K562 (cell line): Measurements from ENCODE around the gene LBR. TPM values are rescaled to one million over a fixed set of nuclear protein-coding genes. Genes with fewer than 3 reads are reported as not detected.

ENCODE experiments used
- CSDE1 ChIP-seq, 2 experiments: fragments of 450-650 bp; IDR thresholded peaks; 2 replicates each; pipeline ENCODE4 v1.6.1; 2016; ENCODE audit warnings: mild to moderate bottlenecking in 1 of 2
- ESRRA ChIP-seq: fragments of 450-650 bp; IDR thresholded peaks from 2 replicates; pipeline ENCODE4 v1.6.1; 2014; ENCODE audit warnings: low read depth, mild to moderate bottlenecking, moderate library complexity, borderline replicate concordance
- ETV1 ChIP-seq: fragments of 450-650 bp; conservative IDR thresholded peaks from 2 replicates; pipeline ENCODE4 v1.6.1; 2016; ENCODE audit warnings: missing genetic modification characterization, control low read depth, low read depth, missing compliant biosample characterization
- JUND ChIP-seq, 2 experiments: IDR thresholded peaks; 2 replicates in 1 of 2; 3 replicates in 1 of 2; pipeline ENCODE4 v1.6.1; 2011; ENCODE audit warnings: borderline replicate concordance in 2 of 2, low read depth in 2 of 2, low read length in 2 of 2, improper control_type of control experiment in 1 of 2, missing biosample characterization in 1 of 2, missing genetic modification characterization in 1 of 2, missing genetic modification reagents in 1 of 2
- KAT7 ChIP-seq: sonication (generic); formaldehyde crosslinking; IDR thresholded peaks from 2 replicates; pipeline ENCODE4 v1.8.0; 2022; ENCODE audit warnings: missing genetic modification reagents, mild to moderate bottlenecking, borderline replicate concordance
- NFE2 ChIP-seq: IDR thresholded peaks from 2 replicates; pipeline ENCODE4 v1.6.1; 2014; ENCODE audit warnings: antibody characterized with exemption, low read depth
- SAP30 ChIP-seq: fragments of 200-600 bp; sonication (generic); IDR thresholded peaks from 2 replicates; pipeline ENCODE4 v1.6.1; 2012; ENCODE audit warnings: borderline replicate concordance, low read depth, mild to moderate bottlenecking, moderate library complexity, low read length, control low read depth, inconsistent platforms; ENCODE audit not compliant: insufficient read depth, poor library complexity, severe bottlenecking
- SIX5 ChIP-seq, 2 experiments: IDR thresholded peaks; 2 replicates each; pipeline ENCODE4 v1.6.1; 2011; ENCODE audit warnings: low read length in 2 of 2, borderline replicate concordance in 1 of 2, low read depth in 1 of 2, mild to moderate bottlenecking in 1 of 2, moderate library complexity in 1 of 2; ENCODE audit not compliant: insufficient read depth in 1 of 2
- SMC3 ChIP-seq: conservative IDR thresholded peaks from 2 replicates; pipeline ENCODE4 v1.6.1; 2011; ENCODE audit warnings: low read depth, low read length, improper control_type of control experiment; ENCODE audit not compliant: insufficient read depth
- SUPT5H ChIP-seq: fragments of 450-650 bp; IDR thresholded peaks from 2 replicates; pipeline ENCODE4 v1.6.1; 2016
- TOE1 ChIP-seq, 2 experiments: fragments of 450-650 bp in 1 of 2; sonication (generic) in 1 of 2; formaldehyde crosslinking in 1 of 2; IDR thresholded peaks; 2 replicates each; pipeline versions ENCODE4 v1.7.1 to v1.8.0; 2016 to 2022; ENCODE audit warnings: borderline replicate concordance in 2 of 2, mild to moderate bottlenecking in 2 of 2, antibody characterized with exemption in 1 of 2, inconsistent platforms in 1 of 2, low read depth in 1 of 2, missing genetic modification reagents in 1 of 2, moderate library complexity in 1 of 2
- ZBTB17 ChIP-seq: fragments of 450-650 bp; formaldehyde crosslinking; IDR thresholded peaks from 2 replicates; pipeline ENCODE4 v1.4.0; 2020; ENCODE audit warnings: mild to moderate bottlenecking
- ZBTB9 ChIP-seq: fragments of 450-650 bp; formaldehyde crosslinking; IDR thresholded peaks from 2 replicates; pipeline ENCODE4 v1.4.0; 2020; ENCODE audit warnings: mild to moderate bottlenecking, moderate library complexity
- ZNF239 ChIP-seq: fragments of 250-450 bp; sonication (Bioruptor Pico); IDR thresholded peaks from 2 replicates; pipeline ENCODE4 v1.4.0; 2020; ENCODE audit warnings: mild to moderate bottlenecking
- ZNF57 ChIP-seq: fragments of 450-650 bp; formaldehyde crosslinking; IDR thresholded peaks from 2 replicates; pipeline ENCODE4 v1.4.0; 2020; ENCODE audit warnings: mild to moderate bottlenecking, moderate library complexity
- ZNF699 ChIP-seq: fragments of 250-450 bp; sonication (Bioruptor Pico); IDR thresholded peaks from 2 replicates; pipeline ENCODE4 v1.8.0; 2021; ENCODE audit warnings: mild to moderate bottlenecking, moderate library complexity; ENCODE audit not compliant: insufficient replicate concordance
- ZSCAN32 ChIP-seq: fragments of 450-650 bp; formaldehyde crosslinking; IDR thresholded peaks from 2 replicates; pipeline ENCODE4 v1.4.0; 2020; ENCODE audit warnings: mild to moderate bottlenecking, moderate library complexity
- polyA plus RNA-seq, 8 experiments: library from polyadenylated mRNA; depleted of rRNA in 4 of 8; stranded (reverse) in 5 of 8; unstranded in 3 of 8; fragments of >200 nt; fragmentation: Nextera tagmentation in 2 of 8; fragmentation: Illumina TruSeq in 1 of 8; extraction: Ambion mirVana in 2 of 8; extraction: Trizol in 1 of 8; gene quantifications; 2 replicates each; pipeline versions ENCODE4 v1.2.1 to v1.2.3, GENCODE V29; 2011 to 2014; ENCODE audit warnings: inconsistent platforms in 1 of 8, missing spikeins in 1 of 8
- total RNA-seq, 7 experiments: library from RNA; depleted of rRNA in 6 of 7; stranded (reverse); fragments of >200 nt in 6 of 7; fragmentation: Illumina TruSeq in 2 of 7; extraction: Trizol in 2 of 7; gene quantifications; 2 replicates each; pipeline versions ENCODE4 v1.2.1 to v1.2.3, GENCODE V29; 2011 to 2021; ENCODE audit warnings: low replicate concordance in 1 of 7
- TF ChIP-seq, protein P1 (sequence below): fragments of 250-450 bp; sonication (Bioruptor Pico); IDR thresholded peaks from 2 replicates; pipeline ENCODE4 v1.9.0; 2021; ENCODE audit warnings: mild to moderate bottlenecking, inconsistent platforms
- TF ChIP-seq, protein P2 (sequence below), 3 experiments: fragments of 200-800 bp in 1 of 3; sonication (Bioruptor generic) in 1 of 3; sonication (generic) in 1 of 3; formaldehyde crosslinking in 1 of 3; IDR thresholded peaks; 2 replicates each; pipeline versions ENCODE4 v1.6.1 to v1.8.0; 2016 to 2022; ENCODE audit warnings: mild to moderate bottlenecking in 2 of 3, missing compliant biosample characterization in 2 of 3, missing genetic modification characterization in 2 of 3, missing genetic modification reagents in 1 of 3

Gene LBR
- total and polyA plus RNA-seq, 9 of the 15 experiments (the other 6 are each of a cell fraction or from before 2014, with no cell fraction given): 102 to 229 (median 197) TPM

DNA sequence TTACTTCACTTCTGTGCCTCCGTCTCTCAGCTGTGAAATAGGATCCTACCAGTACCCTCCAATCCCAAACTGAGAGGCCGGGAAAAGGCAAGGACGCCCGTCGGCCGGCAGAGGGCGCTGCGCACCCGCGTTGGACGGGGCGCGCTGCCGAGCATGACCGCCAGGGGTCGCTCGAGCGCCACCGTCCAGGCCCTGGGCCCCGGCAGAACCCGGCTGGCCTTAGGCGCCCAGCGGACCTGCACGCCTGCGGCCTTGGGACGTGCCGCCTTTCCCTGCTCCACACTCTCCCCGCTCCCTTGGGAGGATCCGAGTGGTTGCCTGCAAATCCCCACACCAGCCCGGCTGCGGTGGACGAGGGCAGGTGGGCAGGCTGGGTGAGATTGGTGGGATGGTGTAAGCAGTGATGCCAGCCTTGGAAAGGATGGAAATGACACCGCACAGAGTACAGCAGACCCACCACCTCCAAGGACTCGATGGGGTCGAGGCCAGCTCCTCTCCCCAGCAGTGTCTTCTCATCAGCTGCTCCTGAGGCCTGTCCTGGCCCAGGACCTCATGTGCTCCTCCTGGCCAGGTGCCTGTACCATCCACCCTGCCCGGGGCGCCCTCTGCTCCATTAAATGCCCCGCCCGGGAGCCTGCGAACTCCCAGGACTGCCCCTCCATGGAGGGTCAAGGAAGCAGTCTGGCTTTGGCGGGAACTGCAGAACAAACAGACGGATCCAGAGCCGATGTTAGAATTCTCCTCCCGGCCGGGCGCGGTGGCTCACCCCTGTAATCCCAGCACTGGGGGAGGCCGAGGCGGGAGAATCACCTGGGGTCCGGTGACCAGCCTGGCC is 47.4 kb upstream of the LBR start (continued):
- 0 out of 2 replicates have a peak, but pooled peaks have one; percentile 47 for TF ChIP-seq ZBTB9 (CRISPR knock-in tag)
- TF ChIP-seq, protein P1, sequence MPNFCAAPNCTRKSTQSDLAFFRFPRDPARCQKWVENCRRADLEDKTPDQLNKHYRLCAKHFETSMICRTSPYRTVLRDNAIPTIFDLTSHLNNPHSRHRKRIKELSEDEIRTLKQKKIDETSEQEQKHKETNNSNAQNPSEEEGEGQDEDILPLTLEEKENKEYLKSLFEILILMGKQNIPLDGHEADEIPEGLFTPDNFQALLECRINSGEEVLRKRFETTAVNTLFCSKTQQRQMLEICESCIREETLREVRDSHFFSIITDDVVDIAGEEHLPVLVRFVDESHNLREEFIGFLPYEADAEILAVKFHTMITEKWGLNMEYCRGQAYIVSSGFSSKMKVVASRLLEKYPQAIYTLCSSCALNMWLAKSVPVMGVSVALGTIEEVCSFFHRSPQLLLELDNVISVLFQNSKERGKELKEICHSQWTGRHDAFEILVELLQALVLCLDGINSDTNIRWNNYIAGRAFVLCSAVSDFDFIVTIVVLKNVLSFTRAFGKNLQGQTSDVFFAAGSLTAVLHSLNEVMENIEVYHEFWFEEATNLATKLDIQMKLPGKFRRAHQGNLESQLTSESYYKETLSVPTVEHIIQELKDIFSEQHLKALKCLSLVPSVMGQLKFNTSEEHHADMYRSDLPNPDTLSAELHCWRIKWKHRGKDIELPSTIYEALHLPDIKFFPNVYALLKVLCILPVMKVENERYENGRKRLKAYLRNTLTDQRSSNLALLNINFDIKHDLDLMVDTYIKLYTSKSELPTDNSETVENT (CRISPR knock-in tag): peak; percentile 67
- peak; percentile 100 for TF ChIP-seq SMC3
- peak; percentile 37; the same call in 1 of the 2 replicates for TF ChIP-seq ZNF239 (CRISPR knock-in tag)
- TF ChIP-seq NFE2: no peak
- peak; percentile 63 for TF ChIP-seq JUND (IDR thresholded peaks at IDR 0.05; ENCODE audit: borderline replicate concordance, low read depth, low read length)
- no peak for TF ChIP-seq JUND (tag; IDR thresholded peaks at IDR 0.05; ENCODE audit: borderline replicate concordance, low read depth, low read length)
- no peak for TF ChIP-seq SAP30
- TF ChIP-seq ESRRA: peak; percentile 72
- no peak for TF ChIP-seq ZNF57
- no peak for TF ChIP-seq ZBTB17 (CRISPR knock-in tag)
- TF ChIP-seq SUPT5H: no peak
- no peak for TF ChIP-seq SIX5 (IDR thresholded peaks at IDR 0.05; ENCODE audit: borderline replicate concordance in 1 of 2, insufficient read depth in 1 of 2, low read depth in 1 of 2, low read length in 2 of 2)
- TF ChIP-seq CSDE1 (IDR thresholded peaks at IDR 0.05): no peak
- no peak for TF ChIP-seq TOE1 (IDR thresholded peaks at IDR 0.05; ENCODE audit: borderline replicate concordance)
- peak; percentile 47; the same call in 1 of the 2 replicates for TF ChIP-seq TOE1 (CRISPR knock-in tag; IDR thresholded peaks at IDR 0.05; ENCODE audit: borderline replicate concordance, low read depth)
- TF ChIP-seq ZNF699 (CRISPR knock-in tag): no peak
- TF ChIP-seq ETV1 (tag): no peak
- TF ChIP-seq, protein P2, sequence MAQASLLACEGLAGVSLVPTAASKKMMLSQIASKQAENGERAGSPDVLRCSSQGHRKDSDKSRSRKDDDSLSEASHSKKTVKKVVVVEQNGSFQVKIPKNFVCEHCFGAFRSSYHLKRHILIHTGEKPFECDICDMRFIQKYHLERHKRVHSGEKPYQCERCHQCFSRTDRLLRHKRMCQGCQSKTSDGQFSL (CRISPR knock-in tag; IDR thresholded peaks at IDR 0.05): no peak
- TF ChIP-seq, protein P2 (tag; IDR thresholded peaks at IDR 0.05): no peak
- no peak for TF ChIP-seq KAT7 (CRISPR knock-in tag)
- no peak for TF ChIP-seq ZSCAN32 (CRISPR knock-in tag)
